CD14-positive monocyte (primary cell): ENCODE results near the gene COL4A2. TPM values are rescaled to one million over a fixed set of nuclear protein-coding genes. Genes with fewer than 3 reads are reported as not detected.

ENCODE experiments used
- DNase-seq, 3 donors: peaks; one replicate each; pipeline ENCODE4 v3.0.0-alpha.2; 2011 to 2022
- H2AFZ ChIP-seq: 2 replicates; pipeline ENCODE4 v1.6.0; 2012; ENCODE audit warnings: mild to moderate bottlenecking, low read depth, low read length, inconsistent platforms; ENCODE audit not compliant: insufficient read depth, poor library complexity, severe bottlenecking
- H3K27ac ChIP-seq, 2 donors: 1 replicate in 1 of 2; 2 replicates in 1 of 2; pipeline ENCODE4 v1.5.1; 2012 to 2013; ENCODE audit warnings: low read length in 2 of 2, control low read depth in 1 of 2, inconsistent platforms in 1 of 2, low read depth in 1 of 2, mild to moderate bottlenecking in 1 of 2
- H3K27me3 ChIP-seq, 2 donors: one replicate each; pipeline versions ENCODE4 v1.6.0 to v1.6.1; 2011 to 2013; ENCODE audit warnings: low read length in 2 of 2; ENCODE audit not compliant: control insufficient read depth in 2 of 2, insufficient read depth in 2 of 2
- H3K36me3 ChIP-seq, 2 donors: replicated peaks in 1 of 2; 1 replicate in 1 of 2; 2 replicates in 1 of 2; pipeline versions ENCODE4 v1.5.1 to v1.6.1; 2012 to 2013; ENCODE audit warnings: low read length in 2 of 2, control low read depth in 1 of 2, inconsistent platforms in 1 of 2, mild to moderate bottlenecking in 1 of 2; ENCODE audit not compliant: insufficient read depth in 2 of 2, control insufficient read depth in 1 of 2
- H3K4me1 ChIP-seq, 2 donors: 1 replicate in 1 of 2; 2 replicates in 1 of 2; pipeline versions ENCODE4 v1.5.1 to v1.6.1; 2012 to 2013; ENCODE audit warnings: low read length in 2 of 2, control low read depth in 1 of 2, inconsistent platforms in 1 of 2, mild to moderate bottlenecking in 1 of 2, moderate library complexity in 1 of 2; ENCODE audit not compliant: insufficient read depth in 2 of 2, control insufficient read depth in 1 of 2
- H3K4me2 ChIP-seq: replicated peaks from 2 replicates; pipeline ENCODE3; 2012; ENCODE audit warnings: low read length, moderate library complexity, mild to moderate bottlenecking; ENCODE audit not compliant: poor library complexity, severe bottlenecking; ENCODE audit errors: extremely low read depth
- H3K4me3 ChIP-seq, 3 experiments: fragments of 200-600 bp in 1 of 3; sonication (generic) in 1 of 3; replicated peaks in 1 of 3; 1 replicate in 2 of 3; 2 replicates in 1 of 3; pipeline ENCODE4 v1.5.1; 2011 to 2013; ENCODE audit warnings: low read length in 3 of 3, mild to moderate bottlenecking in 3 of 3, control low read depth in 2 of 3, low read depth in 2 of 3, inconsistent platforms in 1 of 3, moderate library complexity in 1 of 3
- H3K79me2 ChIP-seq: 2 replicates; pipeline ENCODE4 v1.6.0; 2012; ENCODE audit warnings: mild to moderate bottlenecking, control low read depth, inconsistent platforms, low read length, moderate library complexity; ENCODE audit not compliant: insufficient read depth
- H3K9ac ChIP-seq: 2 replicates; pipeline ENCODE4 v1.6.0; 2017; ENCODE audit warnings: low read length, mild to moderate bottlenecking; ENCODE audit not compliant: insufficient read depth, poor library complexity, severe bottlenecking
- H3K9me3 ChIP-seq, 2 donors: replicated peaks in 1 of 2; 1 replicate in 1 of 2; 2 replicates in 1 of 2; pipeline versions ENCODE4 v1.5.1 to v1.6.1; 2012 to 2013; ENCODE audit warnings: low read length in 2 of 2, control low read depth in 1 of 2; ENCODE audit not compliant: control insufficient read depth in 1 of 2, insufficient read depth in 1 of 2
- H4K20me1 ChIP-seq: 2 replicates; pipeline ENCODE4 v1.6.0; 2012; ENCODE audit warnings: mild to moderate bottlenecking, low read length, control low read depth, moderate library complexity; ENCODE audit not compliant: insufficient read depth
- H3K27ac Mint-ChIP-seq, 7 donors: one replicate each; pipeline ENCODE4 v1.8.0; 2020; ENCODE audit warnings: mild to moderate bottlenecking in 7 of 7, mixed read lengths in 7 of 7, moderate library complexity in 6 of 7, inconsistent platforms in 2 of 7
- H3K27me3 Mint-ChIP-seq, 3 donors: one replicate each; pipeline ENCODE4 v1.8.0; 2021 to 2022; ENCODE audit warnings: low read depth in 3 of 3, mild to moderate bottlenecking in 3 of 3, mixed read lengths in 3 of 3, moderate library complexity in 3 of 3, inconsistent platforms in 1 of 3
- H3K36me3 Mint-ChIP-seq, 2 donors: one replicate each; pipeline ENCODE4 v1.8.0; 2020; ENCODE audit warnings: mixed read lengths in 2 of 2, inconsistent platforms in 1 of 2, mild to moderate bottlenecking in 1 of 2
- H3K4me1 Mint-ChIP-seq: one replicate; pipeline ENCODE4 v1.8.0; 2020; ENCODE audit warnings: mild to moderate bottlenecking, mixed read lengths
- H3K4me3 Mint-ChIP-seq, 2 donors: one replicate each; pipeline ENCODE4 v1.8.0; 2020; ENCODE audit warnings: mild to moderate bottlenecking in 2 of 2, mixed read lengths in 2 of 2, moderate library complexity in 1 of 2
- H3K9me3 Mint-ChIP-seq, 7 donors: one replicate each; pipeline ENCODE4 v1.8.0; 2020 to 2022; ENCODE audit warnings: mixed read lengths in 7 of 7, mild to moderate bottlenecking in 6 of 7, moderate library complexity in 6 of 7, inconsistent platforms in 2 of 7
- CTCF ChIP-seq: fragments of 200-600 bp; IDR thresholded peaks from one replicate; pipeline ENCODE4 v1.8.0; 2022; ENCODE audit warnings: antibody characterized with exemption, mild to moderate bottlenecking
- WGBS: methylation state at CpG from one replicate; pipeline ENCODE4 v1.1.5; 2013; ENCODE audit warnings: missing lambda C conversion rate; ENCODE audit not compliant: insufficient coverage; 5-methylcytosine and 5-hydroxymethylcytosine counted together
- intact Hi-C, 2 donors: fragments of 100-400 bp; cut with micrococcal nuclease; formaldehyde crosslinking; loops; one replicate each; pipeline versions ENCODE4 v1.15.0 to v1.15.1; 2023
- polyA plus RNA-seq, 3 donors: library from polyadenylated mRNA; depleted of rRNA in 1 of 3; unstranded in 2 of 3; stranded (reverse) in 1 of 3; fragments of 300-500 nt in 2 of 3; fragments of >200 nt in 1 of 3; fragmentation: Illumina TruSeq in 2 of 3; gene quantifications; 1 replicate in 2 of 3; 2 replicates in 1 of 3; pipeline ENCODE4 v1.2.3, GENCODE V29; 2012 to 2021

COL4A2 gene
- polyA plus RNA-seq, 3 donors: not detected

- no peaks in the 10 kb centered on the region for H3K27me3 ChIP-seq
- Mint-ChIP-seq H3K27me3 (peaks cover 0 to 8% (median 0%) of the 10 kb centered on the region in 3 donors), H3K9me3 (peaks cover 0 to 1% (median 0%) of the 10 kb centered on the region in 7 donors), H3K36me3 (peaks cover 56 to 60% of the 10 kb centered on the region in 2 donors), H3K27ac (peak overlapping the region in 6 of 7 donors; percentile 86 to 99 (median 97)), H3K4me1 (peaks cover 98% of the 10 kb centered on the region), H3K4me3 (peak overlapping the region in 1 of 2 donors; percentile 48)
- H4K20me1 ChIP-seq: peaks cover 25% of the 10 kb centered on the region
- H3K9ac ChIP-seq: no peak overlapping the region
- DNase-seq: no peak
- TF ChIP-seq CTCF: no peak
- peaks cover 85 to 94% of the 10 kb centered on the region in 2 donors for H3K4me1 ChIP-seq
- H3K4me3 ChIP-seq: peak overlapping the region in 1 of 3 experiments; percentile 28
- intact Hi-C loops: loop anchor here (5.0 to 10.0 kb wide), 3 partner anchors 40 to 192 kb away; partner anchors contain the start of genes ING1 (in 1 of the 2) and RAB20 (in 1 of the 2)
- WGBS: 82% methylated on average over 4 of the region's 5 CpGs
- H3K27ac ChIP-seq: no peak overlapping the region
- peaks cover 7 to 19% of the 10 kb centered on the region in 2 donors for H3K36me3 ChIP-seq
- H2AFZ ChIP-seq: no peak overlapping the region
- H3K9me3 ChIP-seq: no peaks in the 10 kb centered on the region
- peaks cover 61% of the 10 kb centered on the region for H3K79me2 ChIP-seq
- H3K4me2 ChIP-seq: peak overlapping the region; percentile 65
Measured at GRCh38 chr13:110522721-110523120, 215.6 kb downstream of the COL4A2 start.

- Histone ChIP-seq H2AFZ (no peak overlapping the region), H3K27ac (no peak overlapping the region), H3K79me2 (peaks cover 65% of the 10 kb centered on the region), H3K9ac (no peak overlapping the region), H3K9me3 (no peaks in the 10 kb centered on the region), H3K27me3 (no peaks in the 10 kb centered on the region), H4K20me1 (peaks cover 25% of the 10 kb centered on the region), H3K4me3 (no peak overlapping the region), H3K4me2 (no peak overlapping the region), H3K36me3 (peaks cover 7 to 19% of the 10 kb centered on the region in 2 donors), H3K4me1 (peaks cover 85 to 94% of the 10 kb centered on the region in 2 donors)
- Mint-ChIP-seq H3K9me3 (peaks cover 0 to 1% (median 0%) of the 10 kb centered on the region in 7 donors), H3K36me3 (peaks cover 56 to 60% of the 10 kb centered on the region in 2 donors), H3K27me3 (peaks cover 0 to 8% (median 0%) of the 10 kb centered on the region in 3 donors), H3K4me1 (peaks cover 98% of the 10 kb centered on the region), H3K27ac (peak overlapping the region in 4 of 7 donors; percentile 16 to 97 (median 73)), H3K4me3 (peak overlapping the region in 1 of 2 donors; percentile 4)
- WGBS: 73% methylated on average over 9 of the region's 9 CpGs
- no peak for TF ChIP-seq CTCF
- DNase-seq: no peak
- intact Hi-C loops: loop anchor here (5.0 to 10.0 kb wide), 3 partner anchors 39 to 192 kb away; partner anchors contain the start of genes ING1 (in 1 of the 2) and RAB20 (in 1 of the 2)
Measured at GRCh38 chr13:110523180-110523579, 216.1 kb downstream of the COL4A2 start.
